GM21515 (cell line): Measurements from ENCODE around the gene RBM24.

Source experiments
- ATAC-seq: cut with Tn5 transposase; IDR thresholded peaks from one replicate; pipeline ENCODE4 v1.9.1; 2021; ENCODE audit not compliant: unreplicated experiment

Gene RBM24

DNA sequence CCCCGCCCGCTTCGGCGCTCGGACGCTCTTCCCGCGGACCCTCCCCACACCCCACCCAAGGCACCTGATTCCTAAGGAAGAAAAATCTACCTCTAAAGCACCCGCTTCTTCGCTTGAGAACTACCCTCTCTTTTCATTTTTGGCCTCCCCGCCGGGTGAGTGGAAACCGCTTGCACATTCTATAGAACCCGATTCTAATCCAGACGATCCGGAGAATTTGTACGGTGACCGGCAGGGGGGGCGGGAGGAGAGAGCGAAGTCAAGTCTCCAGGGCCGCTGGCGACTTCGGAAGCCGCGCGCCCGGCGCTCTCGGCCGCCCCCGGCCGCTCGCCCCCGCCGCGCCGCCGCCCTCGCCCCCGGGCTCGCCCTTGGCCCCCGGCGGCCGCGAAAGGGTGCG lies at the start of gene RBM24:
Gene RBM24, plus strand, starts transcription at position 262 of the 397 bp plus-strand sequence. CDS start 221 bp downstream, outside the sequence.
- ATAC-seq = no peak

DNA sequence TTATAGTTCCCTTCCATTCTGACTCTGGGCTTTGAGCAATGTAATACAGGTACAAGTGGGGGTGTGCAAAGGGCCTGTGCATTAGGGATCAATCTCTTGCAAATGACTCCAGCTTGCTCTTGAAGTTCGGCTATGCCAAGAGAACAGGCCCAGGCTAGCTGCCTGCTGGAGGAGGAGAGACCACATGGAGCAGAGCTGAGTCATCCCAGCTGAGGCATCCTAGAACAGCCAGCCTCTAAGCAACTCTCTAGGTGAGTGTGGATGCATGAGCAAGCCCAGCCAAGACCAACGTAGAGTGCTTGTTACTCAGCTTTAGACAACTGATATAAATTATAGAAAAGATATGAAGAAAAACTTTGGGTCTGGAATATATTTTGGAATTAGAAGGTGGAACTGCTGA lies 47.6 kb upstream of the RBM24 start:
- ATAC-seq = no peak

GRCh38 chr6:17237246-17237645 lies 43.9 kb upstream of the RBM24 start:
- ATAC-seq = no peak

DNA sequence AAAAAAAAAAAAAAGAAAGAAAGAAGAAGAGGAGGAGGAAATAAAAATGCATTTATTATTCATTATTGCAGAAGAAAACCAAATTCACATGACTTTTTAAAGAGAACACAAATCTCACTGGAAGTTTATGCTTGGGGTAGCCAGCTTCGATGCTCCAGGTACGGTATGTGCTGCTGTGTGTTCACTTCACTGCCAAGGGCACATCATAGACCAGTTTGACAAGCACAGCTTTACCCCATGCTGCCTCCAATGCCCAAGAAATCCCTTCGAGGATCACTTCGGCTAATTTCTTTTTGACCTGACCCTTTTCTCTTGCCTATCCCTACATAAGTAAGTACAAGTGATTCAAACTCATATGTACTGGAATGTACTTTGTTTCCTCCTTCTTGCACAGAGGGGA lies 41.9 kb upstream of the RBM24 start:
- no peak for ATAC-seq

DNA sequence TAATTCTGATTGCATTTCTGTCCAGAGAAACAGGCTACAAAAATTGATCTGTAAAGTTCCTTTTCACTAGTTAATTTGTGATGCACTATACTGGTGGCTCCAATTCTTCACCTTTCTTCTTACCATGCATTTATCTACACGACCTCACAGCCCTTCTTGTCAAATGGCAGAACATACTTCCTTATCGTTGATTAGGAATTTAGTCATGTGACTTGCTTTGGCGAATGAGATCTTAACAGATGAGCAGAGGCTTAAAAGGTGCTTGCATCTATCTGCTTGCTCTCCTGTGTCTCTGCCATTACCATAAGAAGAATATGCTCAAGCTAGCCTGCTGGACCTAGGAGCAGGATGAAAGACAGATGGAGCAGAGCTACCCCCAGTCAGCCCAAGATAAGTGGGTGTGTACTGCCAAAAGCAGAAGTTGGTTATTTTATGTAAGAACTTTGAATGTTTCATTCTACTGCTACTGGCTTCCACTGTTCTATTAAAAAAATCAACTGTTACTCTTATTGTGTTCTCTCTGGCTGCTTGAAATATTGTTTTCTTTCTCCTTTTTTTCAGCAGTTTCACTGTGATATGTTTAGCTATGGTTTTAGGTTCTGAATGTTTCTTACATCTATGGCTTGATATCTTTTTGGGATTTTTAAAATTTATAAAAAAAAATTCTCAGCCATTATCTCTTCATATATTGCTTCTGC lies 40.2 kb upstream of the RBM24 start:
- no peak for ATAC-seq

DNA sequence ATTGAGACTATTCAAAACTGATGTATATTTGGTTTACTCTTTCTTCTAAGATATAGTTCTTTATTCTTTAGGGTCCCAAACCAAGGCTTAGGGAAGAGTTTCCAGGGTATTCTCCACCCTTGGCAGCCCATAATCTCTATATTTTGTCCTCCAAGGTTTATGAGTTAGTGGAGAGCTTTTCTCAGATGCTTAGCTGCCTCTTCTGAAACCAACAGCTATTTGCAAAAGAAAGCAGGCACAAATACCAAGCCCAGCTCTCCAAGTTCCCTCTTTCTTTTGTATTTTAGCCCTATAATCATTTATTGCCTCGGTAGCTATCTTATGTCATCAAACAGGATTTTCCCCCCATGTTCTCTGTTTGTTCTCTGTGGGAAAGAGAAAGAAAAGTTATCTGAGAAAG lies 39.1 kb upstream of the RBM24 start:
- ATAC-seq = no peak

GRCh38 chr6:17250237-17250636 lies 30.9 kb upstream of the RBM24 start:
- ATAC-seq = no peak

DNA sequence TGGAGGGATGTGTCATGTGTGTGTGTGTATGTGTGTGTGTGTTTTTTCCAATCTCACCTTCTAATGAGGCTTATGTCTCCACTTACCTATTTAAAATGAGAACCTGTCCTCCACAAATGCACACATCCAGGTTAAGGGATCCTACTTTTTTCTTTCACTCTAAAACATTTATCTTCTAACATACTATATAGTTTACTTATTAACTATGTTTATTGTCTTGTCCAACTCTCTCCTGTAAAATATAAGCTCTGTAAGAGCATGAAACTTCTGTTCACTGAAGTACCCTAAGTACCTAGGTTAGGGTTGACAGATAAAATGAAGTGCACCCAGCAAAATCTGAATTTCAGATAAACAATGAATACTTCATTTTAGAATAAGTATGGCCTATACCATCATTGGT lies 29.2 kb upstream of the RBM24 start:
- ATAC-seq = no peak

DNA sequence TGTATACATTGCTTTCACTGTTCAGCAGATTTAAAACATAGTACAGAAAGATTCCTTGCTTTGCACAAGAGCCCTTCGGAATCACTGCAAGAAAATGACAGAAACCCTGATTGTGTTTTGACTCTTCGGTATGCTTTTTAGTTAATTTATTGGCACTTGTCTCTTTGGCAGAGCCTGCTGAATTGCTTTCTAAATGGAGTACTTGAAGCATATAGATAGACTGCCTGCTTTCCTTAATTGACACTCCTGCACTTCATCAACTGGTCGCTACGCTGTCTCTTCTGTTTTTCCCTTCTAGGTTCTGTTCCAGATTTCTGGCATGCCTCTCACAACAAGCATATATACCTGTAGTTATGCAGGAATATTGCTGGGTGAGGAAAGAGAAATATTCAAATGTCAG lies 22.4 kb upstream of the RBM24 start:
- no peak for ATAC-seq

DNA sequence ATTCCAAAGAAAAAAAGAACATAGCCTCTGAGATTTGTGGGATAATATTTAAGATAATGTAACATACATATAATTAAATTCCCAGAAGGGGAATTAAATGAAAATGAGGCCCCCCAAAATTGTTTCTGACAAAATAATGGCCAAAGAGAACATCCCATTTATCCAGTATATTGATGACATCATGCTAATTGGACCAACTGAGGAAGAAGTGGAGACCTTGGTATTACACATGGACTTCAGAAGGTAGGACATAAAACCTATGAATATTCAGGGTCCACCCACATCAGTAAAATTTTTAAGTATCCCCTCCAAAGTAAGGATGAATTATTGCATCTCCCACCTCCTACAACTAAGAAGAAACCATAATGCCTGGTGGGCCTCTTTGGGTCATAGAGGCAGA lies 15.6 kb upstream of the RBM24 start:
- ATAC-seq = no peak

DNA sequence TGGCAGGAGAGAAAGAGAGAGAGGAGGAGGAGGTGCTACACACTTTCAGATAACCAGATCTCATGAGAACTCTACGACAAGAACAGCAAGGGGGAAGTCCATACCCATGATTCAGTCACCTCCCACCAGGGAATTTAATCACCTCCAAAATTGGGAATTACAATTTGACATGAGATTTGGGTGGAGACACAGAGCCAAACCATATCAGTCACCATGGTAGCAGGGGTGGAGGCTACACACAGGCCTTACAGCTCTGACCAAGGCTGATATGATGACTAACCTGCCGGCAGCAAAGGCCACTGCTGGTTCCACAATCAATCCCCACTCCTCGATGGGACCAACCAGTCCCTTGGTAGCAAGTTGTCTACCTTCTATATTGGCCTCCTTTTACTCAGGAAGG lies 13.6 kb upstream of the RBM24 start:
- ATAC-seq = no peak

DNA sequence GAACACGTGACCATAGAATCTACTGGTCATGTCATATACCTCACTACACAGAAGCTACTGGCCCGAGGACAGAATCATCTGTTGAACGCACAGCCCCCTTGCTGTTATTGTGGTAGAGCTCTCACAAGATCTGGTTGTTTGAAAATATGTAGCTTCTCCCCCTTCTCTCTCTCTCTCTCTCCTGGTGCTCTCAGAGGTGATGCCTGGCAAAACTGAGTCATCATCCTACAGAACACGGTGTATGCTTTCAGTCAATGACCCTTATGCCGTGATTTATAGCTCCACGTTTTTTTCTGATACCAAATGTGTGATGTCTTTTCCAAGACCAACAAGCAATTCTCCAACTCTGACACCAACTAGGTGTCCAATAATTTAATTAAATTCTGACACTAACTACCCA lies 13.0 kb upstream of the RBM24 start:
- ATAC-seq = no peak

GRCh38 chr6:17269840-17270239 lies 11.3 kb upstream of the RBM24 start:
- ATAC-seq = no peak

GRCh38 chr6:17271628-17272027 lies 9.5 kb upstream of the RBM24 start:
- no peak for ATAC-seq

GRCh38 chr6:17276766-17277165 lies 4.4 kb upstream of the RBM24 start:
- no peak for ATAC-seq

DNA sequence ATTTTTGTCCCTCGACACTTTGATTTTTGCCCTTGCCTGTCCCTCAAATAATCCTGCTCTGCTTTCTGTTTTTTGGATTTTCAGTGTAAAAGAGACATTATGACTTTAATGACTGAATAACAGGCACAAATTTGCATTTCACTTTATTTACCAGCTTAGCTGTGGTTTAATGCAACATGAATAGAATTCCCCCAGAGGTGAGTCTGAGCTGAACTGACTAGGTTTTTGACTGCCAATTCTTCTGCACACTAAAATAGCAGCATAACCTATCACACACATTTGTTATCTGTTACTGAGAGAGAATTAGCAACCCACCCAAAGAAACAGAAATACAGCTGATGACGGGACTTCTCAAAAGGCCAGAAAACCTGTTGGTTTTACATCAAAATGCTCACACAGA lies 3.9 kb upstream of the RBM24 start:
- no peak for ATAC-seq

- ATAC-seq = no peak
Measured at GRCh38 chr6:17278289-17279063, 2.7 kb upstream of the RBM24 start.

DNA sequence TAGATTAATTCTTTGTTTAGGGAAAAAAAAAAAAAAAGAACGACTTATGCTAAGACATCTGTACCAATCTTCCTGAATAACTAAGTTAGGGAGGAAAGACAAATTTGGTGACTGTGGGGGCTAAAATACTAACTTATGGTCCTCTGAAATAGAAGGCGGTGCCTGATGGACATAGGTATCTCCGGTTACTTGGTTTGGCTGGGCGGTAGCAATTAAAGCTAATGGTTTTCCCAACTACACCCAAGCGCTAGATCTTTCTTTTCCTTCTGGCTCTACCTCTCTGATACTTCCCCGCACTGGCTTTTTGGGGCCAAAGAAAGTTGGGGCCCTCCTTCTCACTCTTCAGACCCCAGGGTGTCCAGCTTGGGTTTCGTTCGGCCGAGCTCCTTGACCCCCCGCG lies 1.0 kb upstream of the RBM24 start:
- ATAC-seq = no peak

DNA sequence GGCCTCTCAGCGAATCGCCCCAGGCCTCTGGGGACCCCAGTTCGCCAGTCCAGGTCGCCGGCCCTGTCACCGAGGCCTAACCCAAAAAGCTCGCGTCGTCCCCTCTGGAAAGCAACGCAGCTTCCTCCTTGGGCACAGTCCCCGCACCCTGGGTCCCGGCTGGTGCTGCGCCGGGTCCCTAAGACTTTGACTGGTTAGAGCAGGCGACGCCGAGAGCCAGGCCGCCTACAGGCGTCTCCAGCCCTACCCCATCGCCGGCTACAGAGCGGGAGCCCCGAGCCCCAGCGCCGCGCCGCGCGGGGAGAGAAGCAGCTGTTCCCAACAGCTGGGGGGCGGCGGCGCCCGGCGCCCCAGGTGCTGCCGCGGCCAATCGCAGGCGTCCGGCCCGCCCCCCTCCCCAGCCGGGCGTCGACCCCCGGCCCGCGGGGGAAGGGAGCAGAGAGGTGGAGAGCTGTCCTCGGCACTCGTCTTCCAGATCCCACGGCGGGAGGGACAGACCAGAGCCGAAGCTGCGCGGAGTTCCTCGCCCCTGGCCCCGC lies 540 bp upstream of the RBM24 start:
- ATAC-seq = no peak

GRCh38 chr6:17281497-17282481 lies 628 bp downstream of the RBM24 start:
- ATAC-seq = no peak

DNA sequence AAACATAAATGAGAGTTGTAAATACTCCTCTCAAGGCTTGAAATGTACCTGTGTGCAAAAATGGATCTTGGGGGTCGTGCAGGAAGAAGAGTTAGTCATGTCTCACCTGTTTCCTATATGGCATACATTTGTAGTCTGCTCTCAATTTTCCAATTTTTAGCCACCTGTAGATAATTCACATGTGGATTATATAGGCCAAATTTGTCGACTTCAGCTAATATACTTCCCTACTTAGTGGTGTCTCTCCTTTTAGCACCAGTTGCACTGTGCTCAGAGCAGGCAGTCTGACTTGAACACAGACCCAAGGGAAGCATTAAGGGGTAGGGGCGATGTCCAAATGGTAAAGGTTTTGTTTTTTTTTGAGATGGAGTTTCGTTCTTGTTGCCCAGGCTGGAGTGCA lies 1.9 kb downstream of the RBM24 start:
- ATAC-seq = no peak
